Daoy (cell line): ENCODE data around the gene EPHA2. TPM values are rescaled to one million over a fixed set of nuclear protein-coding genes. Genes with fewer than 3 reads are reported as not detected.
A peak's percentile ranks its signal among the peaks of the same experiment; 100 is the strongest.

Experiments used
- DNase-seq: peaks from one replicate; pipeline ENCODE4 v3.0.0-alpha.2; 2015; ENCODE audit warnings: low read depth
- total RNA-seq: library from RNA; depleted of rRNA; stranded (reverse); fragments of >200 nt; shearing (Covaris generic); gene quantifications from 2 replicates; pipeline ENCODE4 v1.2.3, GENCODE V29; 2014

The EPHA2 gene
- total RNA-seq, 1 experiment from 2014 or later, result 67.7 TPM

- DNase-seq, result no peak
Measured at GRCh38 chr1:16149702-16150488, 6.0 kb downstream of the EPHA2 start.

DNA sequence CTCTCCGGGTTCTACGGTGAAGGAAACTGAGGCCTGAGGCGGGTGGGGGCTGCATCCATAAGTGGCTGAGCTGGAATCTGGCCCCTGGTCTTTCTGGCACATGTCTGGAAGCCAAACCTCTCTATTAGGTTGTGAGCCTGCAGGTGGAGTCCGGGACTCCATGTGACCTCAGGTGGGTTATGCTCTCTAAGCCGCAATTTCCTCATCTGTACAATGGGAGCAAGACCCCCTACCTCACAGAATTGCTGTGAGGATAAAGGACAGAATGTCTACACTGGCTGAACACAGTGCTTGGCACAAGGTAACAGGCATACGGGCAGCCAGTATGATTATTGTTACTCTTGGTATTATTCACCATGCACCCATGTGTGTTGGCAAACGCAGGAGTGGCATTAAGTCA, 6.7 kb downstream of the EPHA2 start:
- DNase-seq, result no peak

GRCh38 chr1:16148329-16149092, 7.4 kb downstream of the EPHA2 start:
- no peak for DNase-seq

- DNase-seq, result no peak
Measured at GRCh38 chr1:16147156-16147926, 8.5 kb downstream of the EPHA2 start.

DNA sequence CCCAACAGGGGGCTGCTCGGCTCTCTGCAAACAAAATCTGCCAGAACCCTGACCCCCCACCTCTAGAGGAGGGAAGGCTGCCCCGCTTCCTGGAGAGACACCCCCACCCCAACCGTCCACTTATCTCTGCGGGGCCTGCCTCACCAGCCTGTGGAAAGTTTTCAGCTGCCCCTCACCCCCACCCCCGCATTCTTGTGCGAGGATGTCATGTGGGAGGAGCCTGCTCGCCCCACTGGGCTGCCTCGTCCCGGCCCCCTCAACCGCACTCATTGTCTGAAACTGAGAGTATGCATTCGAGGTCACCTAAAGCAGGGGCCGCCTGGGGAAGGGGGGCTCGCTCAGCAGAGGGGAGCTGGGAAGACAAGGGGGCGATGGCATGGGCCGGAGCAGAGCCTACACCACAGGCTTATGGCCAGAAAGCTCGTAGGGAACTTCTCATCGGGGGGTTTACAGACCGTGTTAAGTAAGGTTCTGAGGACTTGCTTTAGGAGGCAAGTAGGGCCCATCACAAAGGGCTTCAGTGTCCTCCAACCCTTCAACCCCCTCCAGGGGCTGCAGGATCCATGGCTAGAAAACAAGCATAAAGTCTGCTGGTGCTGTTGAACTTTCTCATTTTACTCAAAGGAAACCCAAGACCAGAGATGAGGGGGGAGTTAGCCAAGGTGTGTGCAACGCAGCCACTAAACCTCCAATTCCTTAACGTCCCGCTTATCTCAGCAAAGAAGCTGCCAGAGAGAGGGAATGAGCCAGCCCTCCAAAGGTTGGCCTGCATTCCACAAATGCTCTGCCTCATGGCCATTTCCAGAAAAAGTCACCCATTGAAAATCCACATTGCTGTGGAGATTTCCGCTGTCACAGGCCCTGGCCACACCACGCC, 9.4 kb downstream of the EPHA2 start:
- DNase-seq, result peak; percentile 97

DNA sequence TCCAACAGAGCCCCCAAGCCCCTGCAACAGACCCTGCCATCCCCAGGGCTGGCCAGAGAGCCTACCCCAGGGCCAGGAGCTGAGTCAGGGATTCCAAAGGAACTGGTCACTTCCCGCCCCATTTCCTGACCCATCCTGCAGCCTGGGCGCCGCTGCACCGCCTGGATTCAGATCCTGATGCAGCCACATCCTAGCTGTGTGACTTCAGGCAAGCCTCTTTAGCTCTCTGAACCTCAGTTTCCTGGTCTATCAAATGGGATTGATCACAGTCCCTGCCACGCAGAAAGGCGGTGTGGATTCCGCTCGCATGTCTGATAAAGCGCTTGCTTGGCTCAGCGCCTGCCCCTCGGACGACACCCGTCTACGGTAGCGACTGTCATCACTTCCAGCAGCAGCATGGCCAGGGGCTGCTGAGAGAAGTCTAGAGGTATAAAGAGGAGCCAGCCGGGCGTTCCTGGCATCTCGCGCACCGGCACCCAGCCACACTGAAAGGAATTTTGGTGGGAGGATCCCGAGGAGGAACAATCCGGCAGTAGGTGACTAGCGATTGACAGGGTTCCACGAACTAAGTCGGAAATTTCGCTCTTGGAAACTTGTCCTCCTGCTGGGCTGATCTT, 10.1 kb downstream of the EPHA2 start:
- DNase-seq, result peak; percentile 97

- DNase-seq, result peak; percentile 91
Measured at GRCh38 chr1:16145030-16145661, 10.7 kb downstream of the EPHA2 start.

- peak; percentile 54 for DNase-seq
Measured at GRCh38 chr1:16144325-16145029, 11.4 kb downstream of the EPHA2 start.

- peak; percentile 92 for DNase-seq
Measured at GRCh38 chr1:16143566-16144324, 12.1 kb downstream of the EPHA2 start.

DNA sequence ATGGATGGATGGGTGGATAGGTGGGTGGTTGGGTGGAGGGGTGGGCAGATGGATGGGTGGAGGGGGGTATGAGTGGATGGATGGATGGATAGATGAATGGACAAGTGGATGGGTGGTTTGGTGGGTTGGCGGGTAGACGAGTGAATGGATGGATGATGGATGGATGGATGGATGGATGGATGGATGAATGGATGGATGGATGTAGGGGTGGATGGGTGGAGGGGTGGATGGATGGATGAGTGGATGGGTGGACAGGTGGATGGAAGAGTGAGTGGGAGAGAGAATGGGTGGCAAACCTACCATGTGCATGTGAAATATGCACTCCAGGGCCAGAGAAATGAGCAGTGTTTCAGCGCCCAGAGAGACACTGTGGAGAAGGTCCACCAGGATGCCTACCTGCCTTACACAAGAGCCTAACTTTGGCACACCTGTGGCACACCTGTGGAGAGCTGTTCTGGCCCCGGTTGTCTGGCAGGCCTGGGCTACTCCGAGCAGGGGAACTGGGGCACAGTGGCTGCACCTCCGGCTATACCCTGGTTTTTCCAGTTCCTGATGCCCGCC, 12.8 kb downstream of the EPHA2 start:
- DNase-seq, result no peak

GRCh38 chr1:16142383-16142995, 13.4 kb downstream of the EPHA2 start:
- DNase-seq, result no peak

- DNase-seq, result peak; percentile 74
Measured at GRCh38 chr1:16141573-16142336, 14.1 kb downstream of the EPHA2 start.

DNA sequence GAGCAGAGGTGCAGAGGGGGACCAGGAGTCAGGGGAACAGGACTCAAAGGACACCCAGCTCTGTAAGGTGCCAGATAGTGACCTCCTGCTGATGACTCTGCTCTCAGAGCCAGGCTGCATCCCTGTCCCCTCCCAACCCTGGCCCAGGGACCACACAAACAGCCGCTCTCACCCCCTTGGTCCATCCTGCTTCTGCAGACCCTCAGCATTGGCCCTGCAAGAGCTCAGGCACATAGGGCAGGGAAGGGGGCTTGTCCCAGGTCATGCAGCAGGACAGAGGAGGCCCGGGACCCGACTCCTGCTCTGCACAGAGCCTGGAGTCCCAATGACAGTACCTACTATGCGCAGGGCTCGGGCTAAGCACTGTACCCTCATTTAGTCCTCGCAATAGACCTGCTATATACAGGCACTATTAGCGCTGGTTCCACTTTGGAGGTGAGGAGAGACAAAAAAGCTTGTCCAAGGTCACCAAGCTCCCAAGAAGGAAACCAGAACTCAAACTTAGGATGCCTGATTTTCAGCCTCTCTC, 15.7 kb downstream of the EPHA2 start:
- DNase-seq, result no peak

GRCh38 chr1:16139473-16139962, 16.4 kb downstream of the EPHA2 start:
- DNase-seq, result peak; percentile 96

GRCh38 chr1:16138772-16139221, 17.1 kb downstream of the EPHA2 start:
- peak; percentile 72 for DNase-seq

GRCh38 chr1:16137890-16138467, 17.9 kb downstream of the EPHA2 start:
- no peak for DNase-seq
